ENCODE data around the gene CGA. TPM values are rescaled to one million over a fixed set of nuclear protein-coding genes. Genes with fewer than 3 reads are reported as not detected.

CGA gene
- total RNA-seq, 1 donor, result not detected

DNA sequence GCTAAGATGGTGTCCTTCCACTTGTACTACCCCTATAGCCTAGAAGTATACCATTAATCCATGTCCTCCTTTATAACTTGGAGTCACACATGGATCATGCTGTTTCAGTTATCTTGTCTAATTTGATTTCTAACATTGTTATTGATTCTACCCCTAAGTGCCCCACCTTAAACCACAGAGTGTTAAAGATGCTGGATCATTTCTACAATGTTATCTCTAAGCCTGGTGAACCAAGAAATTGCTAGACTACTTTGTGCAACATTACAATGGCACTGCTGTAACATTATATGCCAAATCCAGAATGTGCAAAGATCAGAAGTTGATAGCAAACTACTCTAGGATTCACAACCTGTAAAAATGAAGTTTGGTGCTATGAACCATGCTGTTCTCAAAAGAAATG, 1.7 kb downstream of the CGA start:
- TF ChIP-seq, protein P1, sequence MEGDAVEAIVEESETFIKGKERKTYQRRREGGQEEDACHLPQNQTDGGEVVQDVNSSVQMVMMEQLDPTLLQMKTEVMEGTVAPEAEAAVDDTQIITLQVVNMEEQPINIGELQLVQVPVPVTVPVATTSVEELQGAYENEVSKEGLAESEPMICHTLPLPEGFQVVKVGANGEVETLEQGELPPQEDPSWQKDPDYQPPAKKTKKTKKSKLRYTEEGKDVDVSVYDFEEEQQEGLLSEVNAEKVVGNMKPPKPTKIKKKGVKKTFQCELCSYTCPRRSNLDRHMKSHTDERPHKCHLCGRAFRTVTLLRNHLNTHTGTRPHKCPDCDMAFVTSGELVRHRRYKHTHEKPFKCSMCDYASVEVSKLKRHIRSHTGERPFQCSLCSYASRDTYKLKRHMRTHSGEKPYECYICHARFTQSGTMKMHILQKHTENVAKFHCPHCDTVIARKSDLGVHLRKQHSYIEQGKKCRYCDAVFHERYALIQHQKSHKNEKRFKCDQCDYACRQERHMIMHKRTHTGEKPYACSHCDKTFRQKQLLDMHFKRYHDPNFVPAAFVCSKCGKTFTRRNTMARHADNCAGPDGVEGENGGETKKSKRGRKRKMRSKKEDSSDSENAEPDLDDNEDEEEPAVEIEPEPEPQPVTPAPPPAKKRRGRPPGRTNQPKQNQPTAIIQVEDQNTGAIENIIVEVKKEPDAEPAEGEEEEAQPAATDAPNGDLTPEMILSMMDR (IDR thresholded peaks at IDR 0.05; ENCODE audit: insufficient read depth, low read length), result no peak
- H3K4me3 ChIP-seq (ENCODE audit: low read depth, low read length), result no peak overlapping the region
- DNase-seq (ENCODE audit: low read depth), result no peak

DNA sequence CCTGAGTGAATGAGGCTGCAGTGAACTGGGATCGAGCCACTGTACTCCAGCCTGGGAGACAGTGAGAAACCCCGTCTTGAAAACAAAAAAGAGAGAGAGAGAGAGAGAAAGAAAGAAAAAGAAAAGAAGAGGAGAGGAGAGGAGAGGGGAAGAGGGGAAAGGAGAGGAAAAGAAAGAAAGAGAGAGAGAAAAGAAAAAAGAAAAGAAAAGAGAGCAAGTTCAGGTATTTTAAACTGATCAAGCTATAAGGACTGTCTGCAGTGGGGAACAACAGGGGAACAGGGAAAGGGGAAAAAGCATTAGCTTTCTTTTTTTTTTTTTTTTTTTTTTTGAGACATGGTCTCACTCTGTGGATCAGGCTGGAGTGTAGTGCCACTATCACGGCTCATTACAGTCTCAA, 2.5 kb downstream of the CGA start:
- no peak overlapping the region for H3K4me3 ChIP-seq (ENCODE audit: low read depth, low read length)
- TF ChIP-seq, protein P1 (IDR thresholded peaks at IDR 0.05; ENCODE audit: insufficient read depth, low read length), result no peak
- no peak for DNase-seq (ENCODE audit: low read depth)

DNA sequence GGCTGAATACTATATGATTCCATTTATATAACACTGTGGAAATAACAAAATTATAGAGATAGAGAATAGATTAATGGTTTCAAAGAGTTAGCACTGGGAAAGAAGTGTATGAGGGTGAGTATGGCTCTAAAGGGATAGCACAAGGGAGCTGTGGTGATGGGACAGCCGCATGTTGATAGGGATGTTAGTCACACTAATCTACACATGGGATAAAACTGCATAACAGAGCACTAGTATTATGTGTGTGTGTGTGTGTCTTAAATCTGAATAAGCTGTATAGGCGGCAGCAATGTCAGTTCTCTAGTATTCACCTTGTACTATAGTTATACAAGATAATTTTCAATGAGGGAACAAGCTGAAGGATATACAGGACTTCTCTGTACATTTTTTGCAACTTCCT, 5.8 kb downstream of the CGA start:
- TF ChIP-seq, protein P1 (IDR thresholded peaks at IDR 0.05; ENCODE audit: insufficient read depth, low read length), result no peak

DNA sequence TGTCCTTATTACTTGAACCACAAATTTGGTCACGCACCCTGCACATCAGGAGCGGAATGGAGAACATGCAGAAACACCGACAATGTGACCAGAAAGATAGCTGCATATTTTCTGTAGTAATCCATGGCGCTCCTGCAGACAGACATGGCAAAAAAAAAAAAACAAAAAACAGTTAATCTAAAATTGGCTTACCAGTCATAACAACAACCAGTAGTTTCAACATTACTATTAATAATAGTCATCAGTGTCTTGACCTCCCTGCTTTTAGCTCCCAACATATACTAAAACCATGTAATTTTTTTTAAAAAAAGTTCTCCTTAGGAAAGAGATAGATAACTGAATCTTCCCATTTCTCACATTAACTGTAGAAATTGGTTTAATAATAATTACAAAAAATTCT, 6.8 kb downstream of the CGA start:
- DNase-seq (ENCODE audit: low read depth), result no peak
- H3K4me3 ChIP-seq (ENCODE audit: low read depth, low read length), result no peak overlapping the region
- TF ChIP-seq, protein P1 (IDR thresholded peaks at IDR 0.05; ENCODE audit: insufficient read depth, low read length), result no peak

More for the DNA sequence above, 5.8 kb downstream of the CGA start:
- no peak for DNase-seq (ENCODE audit: low read depth)
- H3K4me3 ChIP-seq (ENCODE audit: low read depth, low read length), result no peak overlapping the region

DNA sequence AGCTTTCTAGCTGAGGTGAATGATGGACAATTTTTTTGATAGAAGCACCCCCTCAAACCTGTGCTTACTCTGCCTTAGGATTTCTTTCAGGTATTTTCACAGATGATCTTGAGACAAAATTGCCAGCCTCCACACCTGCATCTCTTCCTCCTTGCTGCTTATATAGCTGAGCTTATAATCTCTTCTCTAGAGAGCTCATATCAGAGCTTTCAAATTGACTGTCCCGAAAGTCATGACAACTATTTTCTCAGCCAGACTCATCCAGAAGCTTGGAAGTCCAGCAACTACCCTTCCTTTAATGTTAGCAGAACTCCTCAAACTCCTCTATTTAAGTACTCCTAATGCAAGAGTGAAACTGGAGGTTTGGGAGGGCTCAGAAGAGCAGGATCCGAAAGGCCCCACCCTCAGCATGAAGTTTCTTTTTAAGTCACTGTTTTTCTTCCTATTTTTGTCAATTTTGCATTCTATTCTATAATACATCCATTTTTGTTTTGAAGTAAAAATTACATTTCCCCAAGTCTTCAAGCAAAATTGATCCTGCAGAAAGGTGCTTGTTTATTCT, 12.7 kb downstream of the CGA start:
- H3K4me3 ChIP-seq (ENCODE audit: low read depth, low read length), result no peak overlapping the region
- DNase-seq (ENCODE audit: low read depth), result no peak
- TF ChIP-seq, protein P1 (IDR thresholded peaks at IDR 0.05; ENCODE audit: insufficient read depth, low read length), result no peak

DNA sequence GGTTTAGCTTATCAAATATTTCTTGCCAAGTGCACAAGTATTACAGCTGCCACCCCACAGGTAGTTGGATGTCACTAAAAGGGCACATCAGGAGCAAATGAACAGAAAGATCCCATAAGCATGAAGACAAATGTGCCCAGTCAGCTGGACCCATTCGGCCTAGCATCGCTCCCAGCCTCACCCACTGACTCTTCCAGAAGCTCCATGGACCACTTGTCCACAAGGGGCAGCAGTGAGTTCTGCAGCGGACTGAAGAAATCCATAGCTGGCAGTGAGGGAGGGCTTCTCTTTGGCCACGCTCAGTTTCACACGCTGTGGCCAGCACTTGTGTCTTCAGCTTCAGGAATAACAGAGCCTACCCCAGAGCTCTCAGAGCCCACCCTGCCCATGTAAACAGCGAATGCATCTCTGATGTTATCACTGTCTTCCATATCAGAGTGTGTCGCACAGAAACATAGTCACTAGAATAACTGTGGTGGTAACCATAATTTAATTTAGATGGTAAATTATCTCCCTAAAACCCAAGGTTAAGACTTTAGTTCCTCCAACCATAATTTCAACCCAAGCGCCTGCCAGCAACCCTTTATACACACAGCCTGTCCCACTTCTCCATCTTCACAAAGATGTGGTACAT, 15.8 kb downstream of the CGA start:
- TF ChIP-seq, protein P1 (IDR thresholded peaks at IDR 0.05; ENCODE audit: insufficient read depth, low read length), result peak; percentile 96
- DNase-seq (ENCODE audit: low read depth), result peak; percentile 66

DNA sequence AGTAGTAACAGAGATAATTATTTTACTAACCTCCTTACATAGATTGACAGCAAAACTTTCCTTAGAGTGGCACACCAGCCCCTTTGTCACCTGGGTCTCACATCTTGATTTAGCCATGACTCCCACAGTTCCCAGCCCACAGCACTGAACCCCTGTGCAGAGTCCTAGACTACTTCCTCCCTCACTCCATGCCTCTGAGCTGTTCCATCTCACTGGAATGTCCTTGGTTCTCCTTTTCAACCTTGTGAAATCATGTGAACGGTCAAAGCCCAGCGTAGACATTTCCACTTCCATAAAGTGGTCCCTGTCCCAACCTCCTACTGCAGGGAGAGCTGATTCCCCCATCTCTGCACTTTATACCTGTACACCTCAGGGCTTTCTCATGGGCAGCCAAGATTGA, 19.7 kb downstream of the CGA start:
- no peak overlapping the region for H3K4me3 ChIP-seq (ENCODE audit: low read depth, low read length)
- no peak for DNase-seq (ENCODE audit: low read depth)
- TF ChIP-seq, protein P1 (IDR thresholded peaks at IDR 0.05; ENCODE audit: insufficient read depth, low read length), result no peak

More for the DNA sequence above, 15.8 kb downstream of the CGA start:
- H3K4me3 ChIP-seq (ENCODE audit: low read depth, low read length), result no peak overlapping the region

All from fibroblast of the aortic adventitia (primary cell).